Amygdala (tissue), 56 donors: Measurements from ENCODE around the gene ITPRID2.

Experiments used
- DNase-seq, 56 donors: peaks; one replicate each; lab custom pipeline; 2025; lab: John Stamatoyannopoulos, UW

Gene ITPRID2

GRCh38 chr2:181879295-181879694 lies 12.2 kb upstream of the ITPRID2 start:
- no peak for DNase-seq

GRCh38 chr2:181882246-181883020 lies 9.1 kb upstream of the ITPRID2 start:
- no peak for DNase-seq

- DNase-seq = no peak
Measured at GRCh38 chr2:181884601-181885000, 6.9 kb upstream of the ITPRID2 start.

GRCh38 chr2:181885096-181885495 lies 6.4 kb upstream of the ITPRID2 start:
- no peak for DNase-seq

GRCh38 chr2:181886192-181886591 lies 5.3 kb upstream of the ITPRID2 start:
- no peak for DNase-seq

- no peak for DNase-seq
Measured at GRCh38 chr2:181887045-181887444, 4.5 kb upstream of the ITPRID2 start.

GRCh38 chr2:181889776-181890175 lies 1.8 kb upstream of the ITPRID2 start:
- no peak for DNase-seq

GRCh38 chr2:181890271-181890670 lies 1.3 kb upstream of the ITPRID2 start:
- no peak for DNase-seq

GRCh38 chr2:181891966-181892798 lies 652 bp downstream of the ITPRID2 start:
- peak in 54 of 56 donors; percentile 25 to 89 (median 72) for DNase-seq

GRCh38 chr2:181892799-181893435 lies 1.4 kb downstream of the ITPRID2 start:
- no peak for DNase-seq

- DNase-seq = no peak
Measured at GRCh38 chr2:181894381-181894780, 2.9 kb downstream of the ITPRID2 start.

GRCh38 chr2:181895818-181896217 lies 4.3 kb downstream of the ITPRID2 start:
- DNase-seq = no peak

- DNase-seq = no peak
Measured at GRCh38 chr2:181896286-181896685, 4.8 kb downstream of the ITPRID2 start.

GRCh38 chr2:181900007-181900651 lies 8.6 kb downstream of the ITPRID2 start:
- DNase-seq = no peak

- no peak for DNase-seq
Measured at GRCh38 chr2:181902625-181903024, 11.1 kb downstream of the ITPRID2 start.

GRCh38 chr2:181904022-181904632 lies 12.6 kb downstream of the ITPRID2 start:
- DNase-seq = no peak

- no peak for DNase-seq
Measured at GRCh38 chr2:181907057-181907456, 15.5 kb downstream of the ITPRID2 start.

GRCh38 chr2:181907635-181908034 lies 16.1 kb downstream of the ITPRID2 start:
- DNase-seq = no peak

- DNase-seq = no peak
Measured at GRCh38 chr2:181910028-181910831, 18.7 kb downstream of the ITPRID2 start.
